GM21390 (cell line): ENCODE data around the gene CCDC6.
A peak's percentile ranks its signal among the peaks of the same experiment; 100 is the strongest.
"Not testable (repeated sequence)": the region's sequence is repeated elsewhere in the genome, so short reads cannot be mapped to it uniquely, and the experiment has no call there.

ENCODE experiments used
- ATAC-seq: cut with Tn5 transposase; IDR thresholded peaks from one replicate; pipeline ENCODE4 v1.9.1; 2021; ENCODE audit not compliant: unreplicated experiment

Gene CCDC6

GRCh38 chr10:59817773-59818172 is 88.6 kb downstream of the CCDC6 start:
- no peak for ATAC-seq

GRCh38 chr10:59814878-59815277 is 91.5 kb downstream of the CCDC6 start:
- no peak for ATAC-seq

- ATAC-seq = no peak
These were observed 93.7 kb downstream of the CCDC6 start for GRCh38 chr10:59812519-59813122.

- ATAC-seq = no peak
These were observed 96.7 kb downstream of the CCDC6 start for GRCh38 chr10:59809644-59809974.

GRCh38 chr10:59808896-59809643 is 97.3 kb downstream of the CCDC6 start:
- peak; percentile 95 for ATAC-seq

- no peak for ATAC-seq
These were observed 98.4 kb downstream of the CCDC6 start for GRCh38 chr10:59807629-59808620.

GRCh38 chr10:59805014-59805413 is 101.3 kb downstream of the CCDC6 start:
- ATAC-seq = no peak

- no peak for ATAC-seq
These were observed 102.1 kb downstream of the CCDC6 start for GRCh38 chr10:59804220-59804619.

- no peak for ATAC-seq
These were observed 102.6 kb downstream of the CCDC6 start for GRCh38 chr10:59803714-59804113.

- no peak for ATAC-seq
These were observed 105.2 kb downstream of the CCDC6 start for GRCh38 chr10:59801171-59801570.

- no peak for ATAC-seq
These were observed 106.9 kb downstream of the CCDC6 start for GRCh38 chr10:59799421-59799820.

GRCh38 chr10:59793919-59794318 is 112.4 kb downstream of the CCDC6 start:
- no peak for ATAC-seq

- no peak for ATAC-seq
These were observed 113.5 kb downstream of the CCDC6 start for GRCh38 chr10:59792812-59793211.

- no peak for ATAC-seq
These were observed 114.8 kb downstream of the CCDC6 start for GRCh38 chr10:59791601-59792000.

- not testable (repeated sequence) for ATAC-seq
These were observed 116.3 kb downstream of the CCDC6 start for GRCh38 chr10:59790080-59790479.

- ATAC-seq = not testable (repeated sequence)
These were observed 117.4 kb downstream of the CCDC6 start for GRCh38 chr10:59788914-59789313.

GRCh38 chr10:59787032-59787431 is 119.3 kb downstream of the CCDC6 start:
- ATAC-seq = not testable (repeated sequence)

GRCh38 chr10:59785476-59785875 is 120.9 kb downstream of the CCDC6 start:
- ATAC-seq = not testable (repeated sequence)

- ATAC-seq = no peak
These were observed 124.8 kb downstream of the CCDC6 start for GRCh38 chr10:59781511-59781910.

- no peak for ATAC-seq
These were observed 126.4 kb downstream of the CCDC6 start for GRCh38 chr10:59779756-59780533.

GRCh38 chr10:59774451-59774850 is 131.9 kb downstream of the CCDC6 start:
- no peak for ATAC-seq
